CD4-positive, alpha-beta T cell (primary cell): ENCODE data around the gene CEACAM16. TPM values are rescaled to one million over a fixed set of nuclear protein-coding genes. Genes with fewer than 3 reads are reported as not detected.

Experiments used
- ATAC-seq: fragments of 200-7000 bp; cut with Tn5 transposase; one replicate; pipeline ENCODE4 v1.10.0; 2022; ENCODE audit warnings: mild to moderate bottlenecking; ENCODE audit not compliant: poor library complexity
- CTCF ChIA-PET: fragments of 350-600 bp; sonication (Branson Sonifier 250); formaldehyde crosslinking; loops from one replicate; lab custom pipeline; 2021; ENCODE audit warnings: antibody characterized with exemption, inconsistent platforms; lab: Charles Lee
- POLR2A ChIA-PET: fragments of 350-600 bp; sonication (Branson Sonifier 250); formaldehyde crosslinking; loops from one replicate; lab custom pipeline; 2021; ENCODE audit warnings: antibody characterized with exemption, inconsistent platforms; lab: Charles Lee
- DNase-seq, 14 experiments: peaks; one replicate each; pipeline ENCODE4 v3.0.0-alpha.2; 2013 to 2020; ENCODE audit warnings: mixed read lengths in 2 of 14
- H3K27ac ChIP-seq, 2 donors: one replicate each; pipeline versions ENCODE4 v1.5.1 to v1.7.0; 2013; ENCODE audit warnings: low read length in 2 of 2, low read depth in 1 of 2, mild to moderate bottlenecking in 1 of 2
- H3K27me3 ChIP-seq, 2 experiments: 1 replicate in 1 of 2; 2 replicates in 1 of 2; pipeline versions ENCODE4 v1.6.1 to v1.7.0; 2013; ENCODE audit warnings: low read length in 2 of 2, control low read depth in 1 of 2, mild to moderate bottlenecking in 1 of 2, moderate library complexity in 1 of 2; ENCODE audit not compliant: insufficient read depth in 2 of 2, control insufficient read depth in 1 of 2
- H3K36me3 ChIP-seq: one replicate; pipeline ENCODE4 v1.6.1; 2013; ENCODE audit warnings: low read length, control low read depth; ENCODE audit not compliant: insufficient read depth
- H3K4me1 ChIP-seq: one replicate; pipeline ENCODE4 v1.6.1; 2013; ENCODE audit warnings: low read length, control low read depth; ENCODE audit not compliant: insufficient read depth
- H3K4me3 ChIP-seq: one replicate; pipeline ENCODE4 v1.5.1; 2013; ENCODE audit warnings: mild to moderate bottlenecking, low read length, moderate library complexity
- H3K9me3 ChIP-seq, 2 experiments: 1 replicate in 1 of 2; 2 replicates in 1 of 2; pipeline versions ENCODE4 v1.6.1 to v1.7.0; 2013; ENCODE audit warnings: low read length in 2 of 2, mild to moderate bottlenecking in 2 of 2, control low read depth in 1 of 2, moderate library complexity in 1 of 2; ENCODE audit not compliant: control insufficient read depth in 1 of 2, insufficient read depth in 1 of 2
- H3K27ac Mint-ChIP-seq: one replicate; pipeline ENCODE4 v1.8.0; 2020; ENCODE audit warnings: mixed read lengths
- H3K27me3 Mint-ChIP-seq: one replicate; pipeline ENCODE4 v1.8.0; 2021; ENCODE audit warnings: mixed read lengths
- H3K36me3 Mint-ChIP-seq: one replicate; pipeline ENCODE4 v1.8.0; 2021; ENCODE audit warnings: low read depth, mixed read lengths
- H3K4me1 Mint-ChIP-seq: one replicate; pipeline ENCODE4 v1.8.0; 2021; ENCODE audit warnings: low read depth, mixed read lengths
- H3K4me3 Mint-ChIP-seq: one replicate; pipeline ENCODE4 v1.8.0; 2020; ENCODE audit warnings: mild to moderate bottlenecking, mixed read lengths
- H3K9me3 Mint-ChIP-seq: one replicate; pipeline ENCODE4 v1.8.0; 2020; ENCODE audit warnings: mixed read lengths
- CTCF ChIP-seq: fragments of 200-600 bp; IDR thresholded peaks from one replicate; pipeline ENCODE4 v1.8.0; 2022; ENCODE audit warnings: antibody characterized with exemption, mild to moderate bottlenecking
- intact Hi-C, 2 experiments: fragments of 100-400 bp; cut with DNase I in 1 of 2; cut with micrococcal nuclease in 1 of 2; formaldehyde crosslinking; loops; one replicate each; pipeline versions ENCODE4 v1.15.1 to v1.9.0; 2023 to 2025; cut with DNase I, micrococcal nuclease
- total RNA-seq, 174 experiments: library from RNA in 2 of 174; stranded (reverse) in 2 of 174; gene quantifications; one replicate each; pipeline ENCODE4 v1.2.3 and lab custom pipeline; 2021 to 2026

The CEACAM16 gene
- total RNA-seq, 2 experiments from 2014 or later = not detected

GRCh38 chr19:44662691-44663385, 36.1 kb upstream of the CEACAM16 start:
- Mint-ChIP-seq H3K4me3 (no peak overlapping the region), H3K27ac (no peak overlapping the region), H3K36me3 (no peaks in the 10 kb centered on the region), H3K9me3 (no peaks in the 10 kb centered on the region), H3K27me3 (no peaks in the 10 kb centered on the region), H3K4me1 (no peaks in the 10 kb centered on the region)
- TF ChIP-seq CTCF = no peak
- Histone ChIP-seq H3K4me3 (no peak overlapping the region), H3K27me3 (no peaks in the 10 kb centered on the region), H3K9me3 (no peaks in the 10 kb centered on the region), H3K27ac (no peak overlapping the region), H3K4me1 (no peaks in the 10 kb centered on the region), H3K36me3 (no peaks in the 10 kb centered on the region)
- DNase-seq (no peak), ATAC-seq (no peak)
- ChIA-PET CTCF (interaction anchor here (0.6 kb wide), 1 partner anchor 537 kb away, joined by 3 read pairs; no protein-coding TSS in a partner anchor), POLR2A (no interaction called here)
- intact Hi-C loops = no loop called here

- Mint-ChIP-seq H3K4me3 (no peak overlapping the region), H3K36me3 (no peaks in the 10 kb centered on the region), H3K27ac (no peak overlapping the region), H3K9me3 (no peaks in the 10 kb centered on the region), H3K4me1 (no peaks in the 10 kb centered on the region), H3K27me3 (no peaks in the 10 kb centered on the region)
- Histone ChIP-seq H3K4me1 (no peaks in the 10 kb centered on the region), H3K27ac (no peak overlapping the region), H3K36me3 (no peaks in the 10 kb centered on the region), H3K27me3 (no peaks in the 10 kb centered on the region), H3K9me3 (no peaks in the 10 kb centered on the region), H3K4me3 (no peak overlapping the region)
- no peak for ATAC-seq
- CTCF ChIA-PET = no interaction called here
- POLR2A ChIA-PET = no interaction called here
- no peak for DNase-seq
- no peak for TF ChIP-seq CTCF
- intact Hi-C loops = no loop called here
Measured at GRCh38 chr19:44663996-44664395, 35.0 kb upstream of the CEACAM16 start.

DNA sequence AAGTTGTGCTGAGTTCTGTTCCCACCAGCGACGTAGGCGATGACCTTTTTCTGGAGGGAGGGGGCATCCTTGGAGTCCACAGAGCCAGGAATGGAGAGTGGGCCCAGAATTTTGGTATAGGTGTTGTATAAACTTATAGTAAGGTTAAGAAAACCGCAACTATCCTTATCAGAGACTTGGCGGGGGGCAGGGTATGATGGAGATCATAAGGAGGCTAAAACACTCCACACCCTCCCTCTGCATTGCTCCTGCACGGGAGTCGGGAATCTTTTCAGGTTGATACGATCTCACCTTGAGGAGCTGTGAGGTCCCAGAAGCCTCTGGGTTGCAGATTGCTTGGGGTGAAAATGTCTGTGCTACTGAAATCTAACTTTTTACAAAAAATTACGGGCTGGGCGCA, 34.0 kb upstream of the CEACAM16 start:
- H3K27ac ChIP-seq = no peak overlapping the region
- H3K4me3 ChIP-seq = no peak overlapping the region
- no peak overlapping the region for H3K4me3 Mint-ChIP-seq
- no peaks in the 10 kb centered on the region for H3K27me3 Mint-ChIP-seq
- H3K9me3 ChIP-seq = no peaks in the 10 kb centered on the region
- no peak overlapping the region for H3K27ac Mint-ChIP-seq
- no peaks in the 10 kb centered on the region for H3K9me3 Mint-ChIP-seq
- intact Hi-C loops = no loop called here
- TF ChIP-seq CTCF = no peak
- H3K4me1 ChIP-seq = no peaks in the 10 kb centered on the region
- no peaks in the 10 kb centered on the region for H3K36me3 ChIP-seq
- ATAC-seq (no peak), DNase-seq (no peak)
- ChIA-PET CTCF (no interaction called here), POLR2A (no interaction called here)
- H3K27me3 ChIP-seq = no peaks in the 10 kb centered on the region
- no peaks in the 10 kb centered on the region for H3K36me3 Mint-ChIP-seq
- no peaks in the 10 kb centered on the region for H3K4me1 Mint-ChIP-seq
